Measurements from ENCODE around the gene TMED4. TPM values are rescaled to one million over a fixed set of nuclear protein-coding genes. Genes with fewer than 3 reads are reported as not detected.
A peak's percentile ranks its signal among the peaks of the same experiment; 100 is the strongest.

The TMED4 gene
- total and polyA plus RNA-seq, 2 of the 13 experiments (the other 11 are each of a cell fraction or from before 2014, with no cell fraction given), result 81.4 to 109 TPM

- TF ChIP-seq ZNF772 (CRISPR knock-in tag; IDR thresholded peaks at IDR 0.05) (no peak), MYPOP (CRISPR knock-in tag; IDR thresholded peaks at IDR 0.05) (no peak)
Observed at GRCh38 chr7:44575054-44575453, 7.0 kb downstream of the TMED4 start (continued).

GRCh38 chr7:44574287-44574872 lies 7.7 kb downstream of the TMED4 start:
- H2AFZ ChIP-seq (ENCODE audit: low read length), result no peak overlapping the region
- ChIA-PET CTCF (ENCODE audit: low intra/inter-chr PET ratio, low total read pairs) (no interaction called here), POLR2A (interaction anchor here (0.6 to 2.8 kb wide), 28 partner anchors 8 to 537 kb away, joined by 3 to 45 read pairs (median 4); partner anchors contain the start of genes NPC1L1, NUDCD3, OGDH and POLD2)
- DNase-seq (ENCODE audit: low spot score), result no peak
- H3K4me1 ChIP-seq (ENCODE audit: insufficient read depth, low read length), result peaks cover 43% of the 10 kb centered on the region
- no peaks in the 10 kb centered on the region for H3K9me3 ChIP-seq (ENCODE audit: low read length)
- H4K20me1 ChIP-seq (ENCODE audit: insufficient read depth, low read length), result no peaks in the 10 kb centered on the region
- peaks cover 37% of the 10 kb centered on the region for H3K79me2 ChIP-seq (ENCODE audit: insufficient read depth, low read length)
- in situ Hi-C loops (cut with HindIII; ENCODE audit: extremely low pct_ligation_motif_present, low pct_unique_long_range_greater_than_20kb), result no loop called here
- FAIRE-seq, result no peak
- H3K4me3 ChIP-seq (replicated peaks in 1 of 3; ENCODE audit: insufficient read depth in 1 of 3, low read depth in 2 of 3, low read length in 3 of 3), result peak overlapping the region; percentile 54 to 91 (median 64)
- H3K27ac ChIP-seq (ENCODE audit: extremely low read length, insufficient read depth, low read length), result peak overlapping the region; percentile 83
- H3K27me3 ChIP-seq (ENCODE audit: control insufficient read depth in 1 of 2, insufficient read depth in 2 of 2, low read length in 2 of 2), result no peaks in the 10 kb centered on the region; a peak in 1 of 5 replicates
- peak overlapping the region; percentile 99 for H3K4me2 ChIP-seq (ENCODE audit: low read depth, low read length)
- 50% methylated on average over 18 of the region's 18 CpGs for WGBS (ENCODE audit: low lambda C conversion rate)
- H3K9ac ChIP-seq (ENCODE audit: insufficient read depth, low read depth, low read length), result peak overlapping the region; percentile 93
- TSS peak; percentile 83 for BruUV-seq (replicated peaks)
- no peak for ATAC-seq
- peaks cover 19 to 48% of the 10 kb centered on the region in 2 experiments for H3K36me3 ChIP-seq (replicated peaks in 1 of 2; ENCODE audit: control insufficient read depth in 1 of 2, insufficient read depth in 2 of 2, low read length in 2 of 2)
- intact Hi-C loops (cut with micrococcal nuclease; ENCODE audit: unreplicated experiment), result loop anchor here (5.0 kb wide), 1 partner anchor 82 kb away; the partner anchor contains the start of gene NUDCD3
- TF ChIP-seq SNAPC4 (CRISPR knock-in tag; IDR thresholded peaks at IDR 0.05) (0 out of 2 replicates have a peak, but pooled peaks have one; percentile 25), ZNF550 (CRISPR knock-in tag; IDR thresholded peaks at IDR 0.05; ENCODE audit: borderline replicate concordance) (0 out of 2 replicates have a peak, but pooled peaks have one; percentile 4), POLR2AphosphoS2 (IDR thresholded peaks at IDR 0.05; ENCODE audit: low read depth, low read length) (no peak), ZNF577 (CRISPR knock-in tag; IDR thresholded peaks at IDR 0.05; ENCODE audit: borderline replicate concordance, low read depth) (no peak; the same call in 1 of the 2 replicates), SNAI1 (CRISPR knock-in tag; IDR thresholded peaks at IDR 0.05; ENCODE audit: borderline replicate concordance) (0 out of 2 replicates have a peak, but pooled peaks have one; percentile 9), ZBTB38 (CRISPR knock-in tag; IDR thresholded peaks at IDR 0.05) (0 out of 2 replicates have a peak, but pooled peaks have one; percentile 36), KDM6A (CRISPR knock-in tag; IDR thresholded peaks at IDR 0.05; ENCODE audit: low read depth) (no peak), AKNA (CRISPR knock-in tag; IDR thresholded peaks at IDR 0.05; ENCODE audit: borderline replicate concordance) (0 out of 2 replicates have a peak, but pooled peaks have one; percentile 10)
